ENCODE data around the gene PADI2. TPM values are rescaled to one million over a fixed set of nuclear protein-coding genes. Genes with fewer than 3 reads are reported as not detected.

Gene PADI2
- total RNA-seq, 1 donor: 9.1 TPM

GRCh38 chr1:17110555-17110926 is 8.7 kb downstream of the PADI2 start:
- Histone ChIP-seq H3K9me3 (ENCODE audit: low read depth, low read length) (no peaks in the 10 kb centered on the region), H3K27me3 (ENCODE audit: insufficient read depth, low read length) (no peaks in the 10 kb centered on the region), H3K4me1 (ENCODE audit: insufficient read depth, low read length) (peaks cover 7% of the 10 kb centered on the region), H3K4me3 (ENCODE audit: low read length) (no peak overlapping the region)

DNA sequence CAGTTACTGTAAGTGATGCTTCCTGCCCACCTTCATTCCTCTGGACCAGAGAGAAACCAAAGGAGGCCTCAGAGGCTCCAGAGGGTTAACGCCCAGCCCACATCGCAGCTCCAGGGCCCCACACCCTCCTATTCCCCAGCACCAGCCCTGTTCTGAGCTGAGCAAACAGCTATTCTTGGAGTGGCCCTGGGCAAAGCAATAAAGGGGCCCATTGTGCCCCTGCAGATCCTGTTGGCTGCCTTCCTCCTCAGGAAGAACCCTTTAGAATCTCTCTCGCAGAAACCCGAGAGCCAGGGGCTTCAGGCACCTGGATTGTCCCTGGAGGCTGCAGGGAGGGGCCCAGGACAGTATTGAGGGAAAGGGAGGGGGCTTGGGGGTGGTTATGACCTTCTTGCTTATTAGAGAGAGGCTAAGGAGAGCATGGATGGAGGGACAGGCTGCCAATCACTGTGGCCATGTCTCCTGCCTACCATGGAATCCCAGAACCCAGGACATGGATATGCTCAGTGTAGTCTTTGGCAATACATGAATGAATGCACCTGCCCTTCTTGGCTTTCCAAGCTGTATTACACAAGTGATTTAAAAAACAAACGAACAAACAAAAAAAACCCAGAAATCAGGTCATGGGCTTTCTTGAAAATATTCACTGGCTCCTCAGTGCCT is 9.2 kb downstream of the PADI2 start:
- H3K4me1 ChIP-seq (ENCODE audit: insufficient read depth, low read length): peaks cover 7% of the 10 kb centered on the region
- H3K27me3 ChIP-seq (ENCODE audit: insufficient read depth, low read length): no peaks in the 10 kb centered on the region
- no peaks in the 10 kb centered on the region for H3K9me3 ChIP-seq (ENCODE audit: low read depth, low read length)
- H3K4me3 ChIP-seq (ENCODE audit: low read length): no peak overlapping the region

- H3K4me1 ChIP-seq (ENCODE audit: insufficient read depth, low read length): peaks cover 7% of the 10 kb centered on the region
These were observed 10.5 kb downstream of the PADI2 start for GRCh38 chr1:17108786-17109185.

DNA sequence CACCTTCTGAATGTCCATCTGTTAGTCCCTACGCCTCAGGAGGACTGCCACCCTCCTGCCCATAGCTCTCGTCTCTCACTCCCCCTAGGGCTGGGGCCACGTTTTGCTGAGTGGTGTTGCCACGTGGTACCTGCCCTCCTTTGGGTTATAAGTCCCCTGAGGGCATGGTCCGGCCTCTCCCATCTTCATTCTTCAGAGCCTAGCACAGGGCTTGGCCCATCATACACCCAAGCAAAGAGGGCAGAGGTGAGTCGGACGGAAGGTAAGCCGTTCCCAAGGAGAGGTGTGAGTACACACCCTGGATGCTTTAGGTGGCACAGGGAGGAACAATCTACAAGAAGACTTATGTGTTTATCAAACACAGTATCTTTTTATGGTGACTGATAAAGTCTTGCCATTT is 10.9 kb downstream of the PADI2 start:
- H3K4me1 ChIP-seq (ENCODE audit: insufficient read depth, low read length): peaks cover 7% of the 10 kb centered on the region
- no peaks in the 10 kb centered on the region for H3K9me3 ChIP-seq (ENCODE audit: low read depth, low read length)
- H3K4me3 ChIP-seq (ENCODE audit: low read length): no peak overlapping the region
- no peaks in the 10 kb centered on the region for H3K27me3 ChIP-seq (ENCODE audit: insufficient read depth, low read length)

More at GRCh38 chr1:17108786-17109185, 10.5 kb downstream of the PADI2 start:
- Histone ChIP-seq H3K4me3 (ENCODE audit: low read length) (no peak overlapping the region), H3K27me3 (ENCODE audit: insufficient read depth, low read length) (no peaks in the 10 kb centered on the region), H3K9me3 (ENCODE audit: low read depth, low read length) (no peaks in the 10 kb centered on the region)

GRCh38 chr1:17104782-17105181 is 14.5 kb downstream of the PADI2 start:
- Histone ChIP-seq H3K4me3 (ENCODE audit: low read length) (no peak overlapping the region), H3K9me3 (ENCODE audit: low read depth, low read length) (no peaks in the 10 kb centered on the region), H3K27me3 (ENCODE audit: insufficient read depth, low read length) (no peaks in the 10 kb centered on the region), H3K4me1 (ENCODE audit: insufficient read depth, low read length) (peaks cover 1% of the 10 kb centered on the region)

DNA sequence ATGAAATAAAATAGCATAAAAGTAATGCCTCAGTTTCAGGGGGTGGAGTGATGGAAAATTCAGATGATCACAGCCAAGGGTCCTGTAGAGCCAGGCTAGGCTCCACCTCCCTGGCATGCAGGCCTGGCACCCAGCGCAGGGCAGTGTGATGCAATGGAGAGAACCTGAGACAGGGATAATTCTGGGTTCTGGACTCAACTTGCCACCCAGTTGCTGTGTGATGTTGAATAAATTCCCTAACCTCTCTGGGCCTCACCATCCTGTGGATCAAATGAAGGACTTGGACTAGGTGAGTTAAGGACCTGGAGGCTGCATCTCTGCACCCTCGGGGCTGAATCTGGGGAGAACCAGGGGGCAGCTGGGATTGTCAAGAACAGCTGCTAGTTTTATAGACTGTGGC is 17.0 kb downstream of the PADI2 start:
- no peak overlapping the region for H3K4me3 ChIP-seq (ENCODE audit: low read length)

DNA sequence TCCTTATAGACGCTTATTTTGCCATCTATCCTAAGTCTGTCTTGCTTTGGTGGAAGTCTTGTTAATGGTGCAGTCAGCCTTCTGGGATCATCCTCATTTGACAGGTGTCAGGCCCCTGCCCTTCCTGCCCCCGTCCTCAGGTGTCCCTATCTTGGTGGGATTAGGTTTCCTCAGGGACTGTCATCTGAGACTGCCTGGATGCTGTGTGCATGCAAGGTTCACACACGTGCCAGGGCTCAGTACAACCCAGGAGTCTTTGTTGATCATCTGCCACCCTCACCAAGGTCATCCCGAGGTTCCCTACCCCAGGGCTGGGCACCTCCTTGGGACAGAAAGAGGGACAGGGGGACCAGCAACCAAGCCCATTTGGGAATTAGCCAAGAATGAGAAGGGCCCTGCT is 18.0 kb downstream of the PADI2 start:
- Histone ChIP-seq H3K4me1 (ENCODE audit: insufficient read depth, low read length) (peaks cover 28% of the 10 kb centered on the region), H3K9me3 (ENCODE audit: low read depth, low read length) (no peaks in the 10 kb centered on the region), H3K4me3 (ENCODE audit: low read length) (no peak overlapping the region), H3K27me3 (ENCODE audit: insufficient read depth, low read length) (no peaks in the 10 kb centered on the region)

More for the DNA sequence above, 17.0 kb downstream of the PADI2 start:
- H3K9me3 ChIP-seq (ENCODE audit: low read depth, low read length): no peaks in the 10 kb centered on the region
- no peaks in the 10 kb centered on the region for H3K27me3 ChIP-seq (ENCODE audit: insufficient read depth, low read length)
- peaks cover 26% of the 10 kb centered on the region for H3K4me1 ChIP-seq (ENCODE audit: insufficient read depth, low read length)

DNA sequence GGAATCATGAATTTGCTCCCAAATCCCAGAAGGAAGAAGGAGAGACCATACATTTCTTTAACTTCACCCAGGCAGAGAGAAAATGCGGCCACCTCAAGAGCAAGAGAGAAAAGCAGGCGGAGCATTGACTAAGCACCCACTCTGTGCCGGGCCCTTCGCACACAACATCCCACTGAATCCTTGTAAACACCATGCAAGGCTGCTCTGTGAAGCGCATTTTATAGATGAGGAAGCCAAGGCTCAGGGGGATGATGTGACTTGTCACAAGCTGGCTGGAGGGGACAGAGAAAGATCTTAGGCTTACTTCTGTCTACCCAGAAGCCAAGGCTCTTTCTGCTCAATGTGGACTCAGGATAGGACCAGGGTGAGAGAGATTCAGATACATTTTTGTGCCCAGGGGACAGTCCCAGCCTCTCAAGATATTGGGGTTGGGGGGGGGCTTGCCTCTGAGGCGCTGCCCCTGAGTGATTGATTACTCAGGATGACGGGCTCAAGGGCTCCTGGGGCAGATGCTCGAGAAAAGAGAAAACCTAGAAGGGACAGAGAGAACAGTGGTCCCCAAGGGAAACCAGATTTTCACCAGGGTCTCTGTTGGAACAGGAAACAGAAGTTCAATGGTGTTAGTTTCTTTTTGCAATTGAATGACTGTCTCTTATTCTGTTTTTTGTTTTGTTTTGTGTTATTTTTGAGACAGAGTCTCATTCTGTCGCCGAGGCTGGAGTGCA is 19.5 kb downstream of the PADI2 start:
- Histone ChIP-seq H3K4me1 (ENCODE audit: insufficient read depth, low read length) (peaks cover 28% of the 10 kb centered on the region), H3K4me3 (ENCODE audit: low read length) (no peak overlapping the region), H3K27me3 (ENCODE audit: insufficient read depth, low read length) (no peaks in the 10 kb centered on the region), H3K9me3 (ENCODE audit: low read depth, low read length) (no peaks in the 10 kb centered on the region)

DNA sequence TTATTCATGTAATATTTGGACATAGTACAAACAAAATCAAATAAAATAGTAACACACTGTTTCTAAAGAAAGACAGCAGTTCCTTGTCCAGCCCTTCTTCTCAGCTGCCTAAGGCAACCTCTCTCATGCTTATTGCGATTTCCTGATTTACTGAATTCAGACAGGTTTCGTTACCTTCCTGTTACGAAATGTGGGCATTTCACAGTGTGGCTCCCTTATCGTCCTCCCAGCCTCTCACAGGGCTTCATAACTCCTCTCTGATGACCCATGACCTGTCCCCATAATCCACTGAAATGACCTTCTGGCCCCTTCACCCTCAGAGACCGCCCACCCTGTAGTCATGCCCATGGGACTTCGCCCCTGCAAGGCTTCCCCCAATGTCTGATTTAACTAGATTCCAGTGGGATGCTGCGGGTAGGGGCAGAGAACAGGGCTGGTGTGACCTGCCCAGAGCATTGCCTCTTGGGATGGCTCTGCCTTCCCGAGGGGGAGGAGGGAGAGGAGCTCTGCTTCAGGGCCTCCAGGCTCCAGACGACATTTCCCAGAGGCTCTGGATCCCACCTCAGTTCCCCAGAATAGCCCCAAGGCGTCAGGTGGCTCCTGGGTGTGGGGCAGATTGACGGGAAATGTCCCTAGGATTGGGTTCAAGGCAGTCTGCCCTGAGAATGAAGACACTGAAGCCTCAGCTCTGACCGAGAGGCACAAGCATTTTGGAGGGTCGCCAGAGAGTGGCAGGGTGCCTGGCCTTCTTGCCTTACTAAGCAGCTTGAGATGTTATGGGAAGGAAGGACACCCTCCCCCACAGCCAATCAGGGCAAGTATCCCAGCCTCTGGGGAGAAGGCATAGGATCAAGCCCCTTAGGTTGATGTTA is 20.6 kb downstream of the PADI2 start:
- peaks cover 28% of the 10 kb centered on the region for H3K4me1 ChIP-seq (ENCODE audit: insufficient read depth, low read length)
- H3K9me3 ChIP-seq (ENCODE audit: low read depth, low read length): no peaks in the 10 kb centered on the region
- H3K27me3 ChIP-seq (ENCODE audit: insufficient read depth, low read length): no peaks in the 10 kb centered on the region
- no peak overlapping the region for H3K4me3 ChIP-seq (ENCODE audit: low read length)

GRCh38 chr1:17097787-17098186 is 21.5 kb downstream of the PADI2 start:
- Histone ChIP-seq H3K4me1 (ENCODE audit: insufficient read depth, low read length) (peaks cover 28% of the 10 kb centered on the region), H3K9me3 (ENCODE audit: low read depth, low read length) (no peaks in the 10 kb centered on the region), H3K27me3 (ENCODE audit: insufficient read depth, low read length) (no peaks in the 10 kb centered on the region), H3K4me3 (ENCODE audit: low read length) (no peak overlapping the region)

DNA sequence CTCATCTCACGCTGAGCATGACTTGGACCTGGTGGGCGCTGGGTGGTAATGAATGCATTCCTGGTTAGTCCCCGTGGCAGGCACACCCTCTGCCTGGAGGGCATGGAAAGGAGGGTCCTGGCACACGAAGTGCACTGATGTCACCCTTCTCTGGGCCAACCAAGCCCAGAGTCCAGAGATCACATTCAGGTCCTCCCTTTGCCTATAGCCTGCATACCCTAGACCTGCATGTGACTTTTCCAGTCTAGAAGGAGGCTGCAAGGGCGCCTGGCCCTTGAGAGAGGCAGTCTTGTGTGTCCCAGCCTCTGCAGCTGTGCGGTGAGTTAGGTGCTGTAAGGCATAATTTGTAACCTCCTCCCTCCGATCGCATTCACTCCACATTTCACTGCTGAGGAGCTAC is 22.1 kb downstream of the PADI2 start:
- Histone ChIP-seq H3K4me3 (ENCODE audit: low read length) (no peak overlapping the region), H3K27me3 (ENCODE audit: insufficient read depth, low read length) (no peaks in the 10 kb centered on the region), H3K9me3 (ENCODE audit: low read depth, low read length) (no peaks in the 10 kb centered on the region), H3K4me1 (ENCODE audit: insufficient read depth, low read length) (peaks cover 28% of the 10 kb centered on the region)

- Histone ChIP-seq H3K9me3 (ENCODE audit: low read depth, low read length) (no peaks in the 10 kb centered on the region), H3K4me3 (ENCODE audit: low read length) (no peak overlapping the region), H3K27me3 (ENCODE audit: insufficient read depth, low read length) (no peaks in the 10 kb centered on the region), H3K4me1 (ENCODE audit: insufficient read depth, low read length) (peaks cover 28% of the 10 kb centered on the region)
These were observed 22.7 kb downstream of the PADI2 start for GRCh38 chr1:17096584-17096983.

DNA sequence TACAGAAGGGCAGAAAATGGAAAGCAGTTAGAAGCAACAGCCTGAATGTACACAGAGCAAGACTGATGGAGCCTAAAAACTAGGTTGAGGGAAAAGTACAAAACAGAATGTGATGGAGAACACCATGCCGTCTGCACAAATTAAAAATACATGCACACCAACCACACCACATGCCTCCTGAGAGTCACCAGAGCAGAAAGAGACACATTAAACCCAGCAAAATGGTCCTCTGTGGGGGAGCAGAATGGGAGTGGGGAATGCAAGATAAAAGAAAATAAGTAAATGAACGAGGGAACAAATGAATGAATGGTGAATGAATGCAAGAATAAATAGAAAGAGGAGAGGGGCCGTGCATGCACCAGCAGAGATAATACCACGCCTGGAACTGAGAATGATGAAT is 24.1 kb downstream of the PADI2 start:
- Histone ChIP-seq H3K4me3 (ENCODE audit: low read length) (no peak overlapping the region), H3K9me3 (ENCODE audit: low read depth, low read length) (no peaks in the 10 kb centered on the region), H3K27me3 (ENCODE audit: insufficient read depth, low read length) (no peaks in the 10 kb centered on the region), H3K4me1 (ENCODE audit: insufficient read depth, low read length) (peaks cover 28% of the 10 kb centered on the region)

DNA sequence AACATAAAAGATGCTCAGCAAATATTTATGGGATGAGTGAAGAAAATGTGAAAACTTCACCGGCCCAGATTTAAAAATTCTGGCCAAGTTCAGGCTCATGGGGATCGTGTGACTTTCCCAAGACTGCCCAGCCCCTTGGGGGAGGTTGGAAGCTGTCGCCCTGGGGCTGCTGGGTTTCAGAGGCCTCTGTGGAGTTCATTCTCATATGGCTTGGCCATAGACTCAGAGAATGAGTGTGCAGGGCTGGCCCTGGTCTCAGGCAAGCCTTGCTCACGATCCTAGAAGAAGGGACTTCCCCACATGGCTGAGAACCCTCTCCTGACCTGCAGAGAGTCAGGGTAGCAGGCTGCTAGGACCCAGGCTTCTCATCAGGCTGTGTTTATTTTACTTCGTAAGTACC is 24.6 kb downstream of the PADI2 start:
- Histone ChIP-seq H3K9me3 (ENCODE audit: low read depth, low read length) (no peaks in the 10 kb centered on the region), H3K27me3 (ENCODE audit: insufficient read depth, low read length) (no peaks in the 10 kb centered on the region), H3K4me3 (ENCODE audit: low read length) (no peak overlapping the region), H3K4me1 (ENCODE audit: insufficient read depth, low read length) (peaks cover 25% of the 10 kb centered on the region)

GRCh38 chr1:17093822-17094393 is 25.3 kb downstream of the PADI2 start:
- H3K9me3 ChIP-seq (ENCODE audit: low read depth, low read length): no peaks in the 10 kb centered on the region
- H3K27me3 ChIP-seq (ENCODE audit: insufficient read depth, low read length): no peaks in the 10 kb centered on the region
- no peak overlapping the region for H3K4me3 ChIP-seq (ENCODE audit: low read length)
- peaks cover 19% of the 10 kb centered on the region for H3K4me1 ChIP-seq (ENCODE audit: insufficient read depth, low read length)
